ENCODE results near the gene PXYLP1. TPM values are rescaled to one million over a fixed set of nuclear protein-coding genes. Genes with fewer than 3 reads are reported as not detected.

The PXYLP1 gene
- total RNA-seq, 1 donor from 2014 or later, result 36.3 TPM

DNA sequence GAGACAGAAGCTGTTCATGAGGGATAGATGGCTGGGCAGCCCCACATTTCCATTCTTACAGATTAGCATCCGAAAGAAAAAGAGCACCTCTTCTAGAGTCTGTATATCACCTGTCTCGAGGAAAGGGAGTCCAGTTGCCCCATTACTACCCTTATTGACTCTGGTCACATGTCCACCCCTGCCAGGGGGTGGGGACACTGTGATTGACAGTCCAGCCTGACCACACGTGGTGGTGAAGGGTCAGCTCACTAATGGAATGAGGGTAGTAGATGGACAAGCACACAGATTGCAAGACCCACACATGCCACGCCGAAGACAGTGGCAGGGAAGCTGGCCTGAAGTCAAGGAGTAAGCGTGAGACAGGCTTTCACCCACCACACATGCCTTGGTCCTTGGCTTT lies 45.8 kb downstream of the PXYLP1 start:
- no peak overlapping the region for H2AFZ ChIP-seq (replicated peaks)
- no peak for DNase-seq (ENCODE audit: low spot score)
- Mint-ChIP-seq H3K4me1 (peaks cover 5% of the 10 kb centered on the region), H3K27me3 (ENCODE audit: insufficient read depth, low read depth) (no peaks in the 10 kb centered on the region), H3K27ac (no peak overlapping the region), H3K36me3 (peaks cover 11% of the 10 kb centered on the region), H3K4me3 (no peak overlapping the region), H3K9me3 (no peaks in the 10 kb centered on the region)
- H3K79me2 ChIP-seq (ENCODE audit: low read depth), result no peaks in the 10 kb centered on the region
- no peak overlapping the region for H3K4me3 ChIP-seq
- H3F3A ChIP-seq (ENCODE audit: low read depth), result peaks cover 9% of the 10 kb centered on the region
- peaks cover 9% of the 10 kb centered on the region for H3K4me1 ChIP-seq
- H4K20me1 ChIP-seq (ENCODE audit: low read depth), result no peaks in the 10 kb centered on the region
- TF ChIP-seq EZH2 (IDR thresholded peaks at IDR 0.05), result no peak
- TF ChIP-seq EZH2phosphoT487 (IDR thresholded peaks at IDR 0.05), result no peak
- TF ChIP-seq, protein P1, sequence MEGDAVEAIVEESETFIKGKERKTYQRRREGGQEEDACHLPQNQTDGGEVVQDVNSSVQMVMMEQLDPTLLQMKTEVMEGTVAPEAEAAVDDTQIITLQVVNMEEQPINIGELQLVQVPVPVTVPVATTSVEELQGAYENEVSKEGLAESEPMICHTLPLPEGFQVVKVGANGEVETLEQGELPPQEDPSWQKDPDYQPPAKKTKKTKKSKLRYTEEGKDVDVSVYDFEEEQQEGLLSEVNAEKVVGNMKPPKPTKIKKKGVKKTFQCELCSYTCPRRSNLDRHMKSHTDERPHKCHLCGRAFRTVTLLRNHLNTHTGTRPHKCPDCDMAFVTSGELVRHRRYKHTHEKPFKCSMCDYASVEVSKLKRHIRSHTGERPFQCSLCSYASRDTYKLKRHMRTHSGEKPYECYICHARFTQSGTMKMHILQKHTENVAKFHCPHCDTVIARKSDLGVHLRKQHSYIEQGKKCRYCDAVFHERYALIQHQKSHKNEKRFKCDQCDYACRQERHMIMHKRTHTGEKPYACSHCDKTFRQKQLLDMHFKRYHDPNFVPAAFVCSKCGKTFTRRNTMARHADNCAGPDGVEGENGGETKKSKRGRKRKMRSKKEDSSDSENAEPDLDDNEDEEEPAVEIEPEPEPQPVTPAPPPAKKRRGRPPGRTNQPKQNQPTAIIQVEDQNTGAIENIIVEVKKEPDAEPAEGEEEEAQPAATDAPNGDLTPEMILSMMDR (IDR thresholded peaks at IDR 0.05), result no peak
- no peaks in the 10 kb centered on the region for H3K27me3 ChIP-seq
- H3K9ac ChIP-seq, result no peak overlapping the region
- no peak overlapping the region for H3K4me2 ChIP-seq
- no peaks in the 10 kb centered on the region for H3K36me3 ChIP-seq
- H3K9me3 ChIP-seq (ENCODE audit: low read depth), result no peaks in the 10 kb centered on the region
- H3K27ac ChIP-seq, result no peak overlapping the region

DNA sequence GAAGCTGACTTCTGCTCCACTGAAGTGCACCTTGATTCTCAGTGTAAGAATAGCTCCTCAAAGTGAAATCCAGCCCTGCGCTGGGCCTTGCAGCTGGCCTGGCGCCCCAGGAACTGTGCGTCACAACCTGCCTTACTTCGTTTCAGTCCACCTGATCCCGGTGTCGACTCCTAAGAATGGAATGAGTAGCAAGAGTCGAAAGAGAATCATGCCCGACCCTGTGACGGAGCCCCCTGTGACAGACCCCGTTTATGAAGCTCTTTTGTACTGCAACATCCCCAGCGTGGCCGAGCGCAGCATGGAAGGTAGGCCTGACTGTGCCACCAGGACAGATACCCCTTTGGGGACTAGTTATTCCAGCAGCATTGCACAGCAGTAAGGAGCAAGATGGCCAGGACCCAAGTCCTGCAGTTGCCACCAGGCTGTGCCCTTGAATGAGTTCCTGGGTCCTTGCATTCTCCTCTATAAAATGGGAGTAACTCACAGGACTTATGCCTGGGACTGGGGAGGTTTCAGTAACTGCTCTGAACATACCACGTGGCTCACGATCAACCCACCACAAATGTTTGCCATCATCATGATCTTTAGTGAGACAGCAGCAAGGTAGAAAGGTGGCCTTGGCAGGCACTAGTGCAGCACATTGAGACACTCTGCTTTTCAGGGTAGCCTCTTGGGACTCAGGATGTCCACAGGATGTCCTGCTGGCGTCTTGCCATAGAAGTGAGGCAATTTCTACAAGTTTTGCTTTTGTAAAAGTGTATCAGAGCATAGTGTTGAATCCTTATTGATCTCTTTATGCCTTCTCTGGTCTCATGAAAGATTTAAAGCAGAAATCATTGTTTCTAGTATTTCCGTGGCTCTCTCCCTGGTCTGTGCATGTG lies 46.8 kb downstream of the PXYLP1 start:
- H3K27ac Mint-ChIP-seq, result peak overlapping the region; percentile 91
- peaks cover 11% of the 10 kb centered on the region for H3K36me3 Mint-ChIP-seq
- Histone ChIP-seq H3K9ac (no peak overlapping the region), H3K4me2 (no peak overlapping the region), H3K27ac (no peak overlapping the region), H4K20me1 (ENCODE audit: low read depth) (no peaks in the 10 kb centered on the region), H3K27me3 (no peaks in the 10 kb centered on the region), H3K4me1 (peaks cover 7% of the 10 kb centered on the region), H2AFZ (replicated peaks) (no peak overlapping the region), H3K9me3 (ENCODE audit: low read depth) (no peaks in the 10 kb centered on the region), H3F3A (ENCODE audit: low read depth) (peaks cover 4% of the 10 kb centered on the region), H3K4me3 (no peak overlapping the region), H3K36me3 (no peaks in the 10 kb centered on the region), H3K79me2 (ENCODE audit: low read depth) (no peaks in the 10 kb centered on the region)
- H3K4me1 Mint-ChIP-seq, result peaks cover 5% of the 10 kb centered on the region
- H3K27me3 Mint-ChIP-seq (ENCODE audit: insufficient read depth, low read depth), result no peaks in the 10 kb centered on the region
- no peaks in the 10 kb centered on the region for H3K9me3 Mint-ChIP-seq
- TF ChIP-seq EZH2 (IDR thresholded peaks at IDR 0.05) (no peak), EZH2phosphoT487 (IDR thresholded peaks at IDR 0.05) (no peak)
- TF ChIP-seq, protein P1 (IDR thresholded peaks at IDR 0.05), result no peak
- H3K4me3 Mint-ChIP-seq, result no peak overlapping the region
- no peak for DNase-seq (ENCODE audit: low spot score)

DNA sequence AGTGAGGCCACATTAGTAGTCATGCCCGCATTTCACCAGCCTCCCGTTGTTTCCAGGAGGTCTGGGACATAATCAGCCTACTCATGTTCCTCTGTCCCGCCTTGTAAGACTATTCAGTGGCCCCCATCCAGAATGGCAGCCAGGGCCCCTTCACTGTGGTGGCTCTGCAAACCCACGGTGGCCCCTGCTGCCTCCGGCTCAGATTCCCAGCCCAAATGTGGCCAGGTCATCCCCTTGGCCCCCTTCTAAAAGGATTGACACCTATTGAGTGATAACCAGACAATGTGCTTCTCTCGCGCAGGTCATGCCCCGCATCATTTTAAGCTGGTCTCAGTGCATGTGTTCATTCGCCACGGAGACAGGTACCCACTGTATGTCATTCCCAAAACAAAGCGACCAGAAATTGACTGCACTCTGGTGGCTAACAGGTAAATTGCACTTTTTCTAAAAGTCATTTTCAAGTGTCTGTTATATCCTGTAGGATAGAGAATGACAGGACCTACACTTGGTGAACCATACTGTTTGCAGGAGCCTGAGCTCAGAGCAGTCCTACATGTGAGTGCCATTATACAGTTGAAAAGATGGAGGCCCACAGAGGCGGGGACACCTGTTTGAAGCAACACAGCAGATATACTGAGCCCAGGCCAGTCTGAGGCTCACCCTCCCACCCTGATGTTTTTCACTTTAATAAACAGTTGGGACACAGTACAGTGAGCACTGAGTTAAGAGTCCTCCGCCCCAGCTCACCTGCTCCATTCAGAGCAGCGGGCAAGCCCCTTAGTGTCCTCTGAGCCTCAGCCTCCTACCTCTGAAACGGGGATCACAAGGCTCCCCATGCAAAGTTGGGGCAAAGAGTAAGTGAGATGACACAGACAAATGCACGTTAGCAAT lies 47.7 kb downstream of the PXYLP1 start:
- no peak for TF ChIP-seq EZH2 (IDR thresholded peaks at IDR 0.05)
- TF ChIP-seq, protein P1 (IDR thresholded peaks at IDR 0.05), result peak; percentile 63
- no peaks in the 10 kb centered on the region for H3K27me3 ChIP-seq
- Mint-ChIP-seq H3K4me1 (peaks cover 5% of the 10 kb centered on the region), H3K27me3 (ENCODE audit: insufficient read depth, low read depth) (no peaks in the 10 kb centered on the region), H3K36me3 (peaks cover 12% of the 10 kb centered on the region), H3K4me3 (no peak overlapping the region), H3K27ac (peak overlapping the region; percentile 91), H3K9me3 (no peaks in the 10 kb centered on the region)
- H3K9ac ChIP-seq, result no peak overlapping the region
- H3K79me2 ChIP-seq (ENCODE audit: low read depth), result no peaks in the 10 kb centered on the region
- no peaks in the 10 kb centered on the region for H3F3A ChIP-seq (ENCODE audit: low read depth)
- no peaks in the 10 kb centered on the region for H3K36me3 ChIP-seq
- no peak overlapping the region for H2AFZ ChIP-seq (replicated peaks)
- H4K20me1 ChIP-seq (ENCODE audit: low read depth), result no peaks in the 10 kb centered on the region
- no peaks in the 10 kb centered on the region for H3K9me3 ChIP-seq (ENCODE audit: low read depth)
- no peak overlapping the region for H3K4me2 ChIP-seq
- H3K27ac ChIP-seq, result no peak overlapping the region
- peak; percentile 24 for DNase-seq (ENCODE audit: low spot score)
- no peaks in the 10 kb centered on the region for H3K4me1 ChIP-seq
- no peak overlapping the region for H3K4me3 ChIP-seq
